ENCODE measurements around the gene ATG16L2. TPM values are rescaled to one million over a fixed set of nuclear protein-coding genes. Genes with fewer than 3 reads are reported as not detected.

The ATG16L2 gene
- total RNA-seq, 1 donor from 2014 or later: 44.0 TPM

DNA sequence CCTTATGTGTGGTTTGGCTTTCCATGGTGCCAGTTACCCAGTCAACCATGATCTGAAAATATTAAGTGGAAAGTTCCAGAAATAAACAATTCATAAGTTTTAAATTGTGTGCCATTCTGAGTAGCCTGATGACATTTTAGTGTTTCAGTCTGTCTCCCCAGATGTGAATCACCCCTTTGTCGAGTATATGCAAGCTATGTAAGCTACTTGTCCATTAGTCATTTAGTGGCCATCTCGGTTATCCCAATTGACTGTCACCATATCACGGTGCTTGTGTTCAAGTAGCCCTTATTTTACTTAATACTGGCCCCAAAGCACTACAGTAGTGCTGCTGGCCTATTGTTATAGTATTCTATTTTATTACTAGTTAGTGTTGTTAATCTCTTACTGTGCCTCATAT is 44.9 kb downstream of the ATG16L2 start:
- DNase-seq (ENCODE audit: low spot score in 2 of 2, unreplicated experiment in 2 of 2): no peak
- no peak overlapping the region for H3K27ac Mint-ChIP-seq
- TF ChIP-seq, protein P1, sequence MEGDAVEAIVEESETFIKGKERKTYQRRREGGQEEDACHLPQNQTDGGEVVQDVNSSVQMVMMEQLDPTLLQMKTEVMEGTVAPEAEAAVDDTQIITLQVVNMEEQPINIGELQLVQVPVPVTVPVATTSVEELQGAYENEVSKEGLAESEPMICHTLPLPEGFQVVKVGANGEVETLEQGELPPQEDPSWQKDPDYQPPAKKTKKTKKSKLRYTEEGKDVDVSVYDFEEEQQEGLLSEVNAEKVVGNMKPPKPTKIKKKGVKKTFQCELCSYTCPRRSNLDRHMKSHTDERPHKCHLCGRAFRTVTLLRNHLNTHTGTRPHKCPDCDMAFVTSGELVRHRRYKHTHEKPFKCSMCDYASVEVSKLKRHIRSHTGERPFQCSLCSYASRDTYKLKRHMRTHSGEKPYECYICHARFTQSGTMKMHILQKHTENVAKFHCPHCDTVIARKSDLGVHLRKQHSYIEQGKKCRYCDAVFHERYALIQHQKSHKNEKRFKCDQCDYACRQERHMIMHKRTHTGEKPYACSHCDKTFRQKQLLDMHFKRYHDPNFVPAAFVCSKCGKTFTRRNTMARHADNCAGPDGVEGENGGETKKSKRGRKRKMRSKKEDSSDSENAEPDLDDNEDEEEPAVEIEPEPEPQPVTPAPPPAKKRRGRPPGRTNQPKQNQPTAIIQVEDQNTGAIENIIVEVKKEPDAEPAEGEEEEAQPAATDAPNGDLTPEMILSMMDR (IDR thresholded peaks at IDR 0.05; ENCODE audit: unreplicated experiment): no peak
- peaks cover 9% of the 10 kb centered on the region for H3K4me1 Mint-ChIP-seq
- no peak overlapping the region for H3K4me3 Mint-ChIP-seq
- no peaks in the 10 kb centered on the region for H3K9me3 Mint-ChIP-seq
- H3K36me3 Mint-ChIP-seq: peaks cover 3% of the 10 kb centered on the region
- H3K27me3 Mint-ChIP-seq (ENCODE audit: low read depth): no peaks in the 10 kb centered on the region

DNA sequence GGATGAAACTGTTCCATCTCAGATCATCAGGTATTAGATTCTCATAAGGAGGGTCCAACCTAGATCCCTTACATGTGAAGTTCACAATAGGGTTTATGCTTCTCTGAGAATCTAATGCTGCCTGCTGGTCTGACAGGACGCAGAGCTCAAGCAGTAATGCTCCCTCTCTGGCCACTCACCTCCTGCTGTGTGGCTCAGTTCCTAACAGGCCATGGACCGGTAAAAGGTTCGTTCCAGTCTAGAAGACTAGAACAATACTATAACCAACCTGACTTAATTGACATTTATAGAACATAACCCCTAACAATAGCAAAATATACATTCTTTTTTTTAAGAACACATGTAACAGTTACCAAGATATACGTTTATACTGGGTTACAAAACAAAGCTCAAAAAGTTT is 45.8 kb downstream of the ATG16L2 start:
- no peak for DNase-seq (ENCODE audit: low spot score in 2 of 2, unreplicated experiment in 2 of 2)
- Mint-ChIP-seq H3K27me3 (ENCODE audit: low read depth) (no peaks in the 10 kb centered on the region), H3K9me3 (no peaks in the 10 kb centered on the region), H3K27ac (no peak overlapping the region), H3K4me3 (no peak overlapping the region), H3K4me1 (peaks cover 15% of the 10 kb centered on the region), H3K36me3 (no peaks in the 10 kb centered on the region)
- TF ChIP-seq, protein P1 (IDR thresholded peaks at IDR 0.05; ENCODE audit: unreplicated experiment): no peak

DNA sequence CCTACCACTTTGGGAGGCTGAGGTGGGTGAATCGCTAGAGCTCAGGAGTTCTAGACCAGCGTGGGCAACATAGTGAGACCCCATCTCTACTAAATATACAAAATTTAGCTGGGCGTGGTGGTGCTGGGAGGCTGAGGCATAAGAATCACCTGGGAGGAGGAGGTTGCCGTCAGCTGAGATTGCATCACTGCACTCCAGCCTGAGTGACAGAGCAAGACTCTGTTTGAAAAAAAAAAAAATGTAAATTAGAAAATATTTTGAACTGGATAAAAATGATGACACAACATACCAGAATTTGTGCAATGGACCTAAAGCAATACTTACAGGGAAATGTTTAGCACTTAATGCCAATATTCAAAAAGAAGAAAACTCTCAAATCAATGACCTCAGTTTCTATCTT is 46.4 kb downstream of the ATG16L2 start:
- no peak for DNase-seq (ENCODE audit: low spot score in 2 of 2, unreplicated experiment in 2 of 2)
- TF ChIP-seq, protein P1 (IDR thresholded peaks at IDR 0.05; ENCODE audit: unreplicated experiment): no peak
- no peak overlapping the region for H3K4me3 Mint-ChIP-seq
- H3K27ac Mint-ChIP-seq: no peak overlapping the region
- H3K4me1 Mint-ChIP-seq: peaks cover 21% of the 10 kb centered on the region
- no peaks in the 10 kb centered on the region for H3K27me3 Mint-ChIP-seq (ENCODE audit: low read depth)
- H3K36me3 Mint-ChIP-seq: no peaks in the 10 kb centered on the region
- H3K9me3 Mint-ChIP-seq: no peaks in the 10 kb centered on the region

DNA sequence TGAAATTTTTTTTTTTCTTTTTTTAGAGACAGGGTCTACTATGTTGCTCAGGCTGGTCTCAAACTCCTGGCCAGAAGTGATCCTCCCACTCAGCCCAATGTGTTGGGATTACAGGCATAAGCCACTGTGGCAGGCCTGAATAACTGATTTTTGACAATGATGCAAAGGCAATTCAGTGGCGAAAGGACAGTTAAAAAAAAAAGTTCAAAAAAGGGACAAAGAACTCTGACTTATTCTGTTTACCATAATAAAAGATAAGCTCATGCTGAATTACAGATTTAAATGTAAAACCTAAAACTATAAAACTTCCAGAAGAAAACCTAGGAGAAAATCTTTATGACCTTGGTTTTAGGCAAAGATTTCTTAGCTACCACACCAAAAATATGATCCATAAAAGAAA is 48.9 kb downstream of the ATG16L2 start:
- H3K27ac Mint-ChIP-seq: no peak overlapping the region
- no peak for DNase-seq (ENCODE audit: low spot score in 2 of 2, unreplicated experiment in 2 of 2)
- peaks cover 29% of the 10 kb centered on the region for H3K4me1 Mint-ChIP-seq
- TF ChIP-seq, protein P1 (IDR thresholded peaks at IDR 0.05; ENCODE audit: unreplicated experiment): no peak
- H3K36me3 Mint-ChIP-seq: peaks cover 12% of the 10 kb centered on the region
- no peaks in the 10 kb centered on the region for H3K27me3 Mint-ChIP-seq (ENCODE audit: low read depth)
- no peak overlapping the region for H3K4me3 Mint-ChIP-seq
- no peaks in the 10 kb centered on the region for H3K9me3 Mint-ChIP-seq

DNA sequence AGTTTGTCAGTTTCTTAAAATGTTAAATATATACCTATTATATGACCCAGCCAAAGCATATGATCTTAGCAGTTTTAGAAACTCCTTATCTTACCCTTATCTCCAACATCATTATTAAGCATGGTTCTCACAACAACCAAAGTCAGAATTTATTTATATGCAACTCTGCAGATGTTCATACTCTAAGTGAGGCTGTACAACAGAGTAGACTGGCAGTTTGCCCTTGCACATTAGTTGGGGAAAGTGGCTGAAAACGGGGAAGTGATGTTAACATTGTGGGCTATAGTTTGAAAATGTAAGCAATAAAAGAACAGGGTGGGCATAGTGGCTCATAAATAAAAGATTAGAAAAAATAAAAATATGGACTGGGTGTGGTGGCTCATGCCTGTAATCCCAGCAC is 49.7 kb downstream of the ATG16L2 start:
- DNase-seq (ENCODE audit: low spot score in 2 of 2, unreplicated experiment in 2 of 2): no peak
- H3K27ac Mint-ChIP-seq: no peak overlapping the region
- no peaks in the 10 kb centered on the region for H3K27me3 Mint-ChIP-seq (ENCODE audit: low read depth)
- peaks cover 16% of the 10 kb centered on the region for H3K36me3 Mint-ChIP-seq
- no peaks in the 10 kb centered on the region for H3K9me3 Mint-ChIP-seq
- TF ChIP-seq, protein P1 (IDR thresholded peaks at IDR 0.05; ENCODE audit: unreplicated experiment): no peak
- no peak overlapping the region for H3K4me3 Mint-ChIP-seq
- H3K4me1 Mint-ChIP-seq: peaks cover 29% of the 10 kb centered on the region
